Measurements from ENCODE around the gene TDRD3.

GRCh38 chr13:60352644-60353043, 44.4 kb upstream of the TDRD3 start:
- TF ChIP-seq POLR2A (IDR thresholded peaks at IDR 0.05): no peak
- TF ChIP-seq CTCF (IDR thresholded peaks at IDR 0.05): no peak
